ENCODE results near the gene TAS1R1.

- no peak for TF ChIP-seq CTCF (IDR thresholded peaks at IDR 0.05)
- no peak for TF ChIP-seq POLR2A (IDR thresholded peaks at IDR 0.05)
Observed at GRCh38 chr1:6510493-6510892, 44.6 kb upstream of the TAS1R1 start.
